ENCODE measurements around the gene PIK3R2. TPM values are rescaled to one million over a fixed set of nuclear protein-coding genes. Genes with fewer than 3 reads are reported as not detected.

The PIK3R2 gene
- total RNA-seq, 1 donor from 2014 or later, result 43.1 TPM

DNA sequence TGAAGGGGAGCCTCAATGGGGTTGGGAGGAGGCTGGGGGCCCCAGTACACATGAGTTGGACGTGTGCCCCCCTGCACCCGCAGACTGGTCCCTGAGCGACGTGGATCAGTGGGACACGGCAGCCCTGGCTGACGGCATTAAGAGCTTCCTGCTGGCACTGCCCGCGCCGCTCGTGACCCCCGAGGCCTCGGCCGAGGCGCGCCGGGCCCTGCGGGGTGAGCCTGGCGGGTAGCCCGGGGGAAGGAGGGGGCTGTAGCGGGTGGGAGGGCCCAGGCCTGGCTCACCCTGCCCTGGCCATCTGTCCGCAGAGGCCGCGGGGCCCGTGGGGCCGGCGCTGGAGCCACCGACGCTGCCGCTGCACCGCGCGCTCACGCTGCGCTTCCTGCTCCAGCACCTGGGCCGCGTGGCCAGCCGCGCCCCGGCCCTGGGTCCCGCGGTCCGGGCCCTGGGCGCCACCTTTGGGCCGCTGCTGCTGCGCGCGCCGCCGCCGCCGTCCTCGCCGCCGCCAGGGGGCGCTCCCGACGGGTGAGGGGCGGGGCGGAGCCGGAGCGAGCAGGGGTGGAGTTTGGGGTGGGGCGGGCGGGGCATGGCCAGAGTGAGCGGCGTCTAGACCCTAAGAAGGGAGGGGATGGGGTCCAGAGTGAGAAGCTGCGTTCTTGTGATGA, 8.1 kb downstream of the PIK3R2 start:
- peak overlapping the region; percentile 85 for H3K27ac ChIP-seq
- peak overlapping the region; percentile 50 to 67 for H3K4me3 ChIP-seq
- TF ChIP-seq, protein P1, sequence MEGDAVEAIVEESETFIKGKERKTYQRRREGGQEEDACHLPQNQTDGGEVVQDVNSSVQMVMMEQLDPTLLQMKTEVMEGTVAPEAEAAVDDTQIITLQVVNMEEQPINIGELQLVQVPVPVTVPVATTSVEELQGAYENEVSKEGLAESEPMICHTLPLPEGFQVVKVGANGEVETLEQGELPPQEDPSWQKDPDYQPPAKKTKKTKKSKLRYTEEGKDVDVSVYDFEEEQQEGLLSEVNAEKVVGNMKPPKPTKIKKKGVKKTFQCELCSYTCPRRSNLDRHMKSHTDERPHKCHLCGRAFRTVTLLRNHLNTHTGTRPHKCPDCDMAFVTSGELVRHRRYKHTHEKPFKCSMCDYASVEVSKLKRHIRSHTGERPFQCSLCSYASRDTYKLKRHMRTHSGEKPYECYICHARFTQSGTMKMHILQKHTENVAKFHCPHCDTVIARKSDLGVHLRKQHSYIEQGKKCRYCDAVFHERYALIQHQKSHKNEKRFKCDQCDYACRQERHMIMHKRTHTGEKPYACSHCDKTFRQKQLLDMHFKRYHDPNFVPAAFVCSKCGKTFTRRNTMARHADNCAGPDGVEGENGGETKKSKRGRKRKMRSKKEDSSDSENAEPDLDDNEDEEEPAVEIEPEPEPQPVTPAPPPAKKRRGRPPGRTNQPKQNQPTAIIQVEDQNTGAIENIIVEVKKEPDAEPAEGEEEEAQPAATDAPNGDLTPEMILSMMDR (IDR thresholded peaks at IDR 0.05), result peak; percentile 37 to 88 (median 46)
- intact Hi-C loops (cut with DNase I), result loop anchor here (2.0 to 5.0 kb wide), 2 partner anchors 91 to 154 kb away; no protein-coding TSS in a partner anchor
- H3K9me3 ChIP-seq, result no peaks in the 10 kb centered on the region
- H3K27me3 ChIP-seq, result no peaks in the 10 kb centered on the region
- H3K36me3 ChIP-seq, result peaks cover 25 to 31% of the 10 kb centered on the region in 2 donors
- peak in 1 of 2 donors; percentile 76 for DNase-seq (ENCODE audit: low spot score in 2 of 2)
- peaks cover 13 to 29% of the 10 kb centered on the region in 2 donors for H3K4me1 ChIP-seq

DNA sequence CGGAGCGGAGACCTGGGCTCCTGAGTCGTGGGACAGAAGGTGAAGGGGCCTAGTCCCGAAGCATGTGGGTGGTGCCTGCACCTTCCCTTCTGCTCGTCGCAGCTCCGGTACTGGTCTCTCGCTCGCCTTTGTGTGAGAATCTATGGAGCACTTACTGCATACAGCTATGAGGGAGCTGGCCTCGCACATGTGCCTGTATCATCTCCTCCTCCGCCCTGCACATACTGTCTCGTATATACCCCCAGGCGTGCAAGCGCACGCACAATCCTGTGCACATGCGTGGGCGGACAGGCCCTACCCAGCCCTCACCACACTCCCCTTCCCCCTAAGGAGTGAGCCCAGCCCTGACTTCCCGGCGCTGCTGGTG, 8.7 kb downstream of the PIK3R2 start:
- TF ChIP-seq, protein P1 (IDR thresholded peaks at IDR 0.05), result no peak
- Histone ChIP-seq H3K27me3 (no peaks in the 10 kb centered on the region), H3K27ac (peak overlapping the region in 1 of 2 donors; percentile 85), H3K9me3 (no peaks in the 10 kb centered on the region), H3K4me1 (peaks cover 13 to 27% of the 10 kb centered on the region in 2 donors), H3K4me3 (peak overlapping the region; percentile 50 to 67), H3K36me3 (peaks cover 31 to 36% of the 10 kb centered on the region in 2 donors)
- intact Hi-C loops (cut with DNase I), result loop anchor here (2.0 to 5.0 kb wide), 2 partner anchors 91 to 155 kb away; no protein-coding TSS in a partner anchor
- DNase-seq (ENCODE audit: low spot score in 2 of 2), result no peak

DNA sequence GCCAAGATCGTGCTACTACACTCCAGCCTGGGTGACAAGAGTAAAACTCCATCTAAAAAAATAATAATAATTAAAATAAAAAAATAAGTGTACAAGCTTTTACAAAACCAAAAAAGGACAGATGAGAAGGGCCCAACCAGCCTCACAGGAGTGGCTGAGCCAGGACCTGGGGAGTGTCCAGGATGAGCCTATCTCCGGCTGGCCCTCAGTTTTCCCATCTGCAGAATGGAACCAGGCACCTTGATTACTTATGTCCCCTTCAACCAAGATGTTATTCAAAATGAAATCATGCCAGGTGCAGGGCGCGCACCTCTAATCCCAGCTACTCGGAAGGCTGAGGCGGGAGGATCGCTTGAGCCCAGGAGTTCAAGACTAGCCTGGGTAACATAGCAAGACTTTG, 11.1 kb downstream of the PIK3R2 start:
- no peaks in the 10 kb centered on the region for H3K27me3 ChIP-seq
- intact Hi-C loops (cut with DNase I), result loop anchor here (5.0 kb wide), 1 partner anchor 88 kb away; no protein-coding TSS in a partner anchor
- peaks cover 4 to 15% of the 10 kb centered on the region in 2 donors for H3K4me1 ChIP-seq

DNA sequence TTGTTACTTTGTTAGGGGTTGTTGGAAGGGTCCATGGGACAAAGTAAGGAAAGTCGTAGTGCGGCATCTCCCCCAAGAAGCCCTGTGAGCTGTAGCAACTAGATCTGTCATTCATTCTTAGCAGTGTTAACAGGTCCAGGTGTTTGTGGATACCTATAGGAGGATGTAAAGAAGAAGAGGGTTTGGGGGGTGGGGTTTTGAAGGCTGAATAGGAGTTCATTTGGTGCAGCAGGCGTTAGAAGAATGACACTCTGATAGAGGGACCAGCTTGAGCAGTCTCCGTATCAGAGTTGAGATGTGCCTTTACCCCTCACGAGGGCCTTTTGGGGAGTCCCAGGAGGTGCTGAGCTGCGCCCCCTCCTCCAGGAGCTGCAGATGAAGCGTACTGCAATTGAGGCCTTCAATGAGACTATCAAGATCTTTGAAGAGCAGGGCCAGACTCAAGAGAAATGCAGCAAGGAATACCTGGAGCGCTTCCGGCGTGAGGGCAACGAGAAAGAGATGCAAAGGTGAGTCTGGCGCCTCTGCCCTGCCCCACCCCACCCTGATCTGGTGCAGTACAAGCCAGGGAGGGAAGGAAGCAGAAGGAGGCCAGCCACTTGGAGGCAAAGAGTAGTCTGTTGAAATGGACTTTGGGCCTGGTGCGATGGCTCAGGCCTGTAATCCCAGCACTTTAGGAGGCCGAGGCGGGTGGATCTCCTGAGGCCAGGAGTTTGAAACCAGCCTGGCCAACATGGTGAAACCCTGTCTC, 13.0 kb downstream of the PIK3R2 start:
- peaks cover 52 to 53% of the 10 kb centered on the region in 2 donors for H3K36me3 ChIP-seq
- no peak overlapping the region for H3K27ac ChIP-seq
- DNase-seq (ENCODE audit: low spot score in 2 of 2), result no peak
- H3K4me1 ChIP-seq, result peaks cover 2 to 8% of the 10 kb centered on the region in 2 donors
- TF ChIP-seq, protein P1 (IDR thresholded peaks at IDR 0.05), result no peak
- intact Hi-C loops (cut with DNase I), result no loop called here
- H3K4me3 ChIP-seq, result no peak overlapping the region
- no peaks in the 10 kb centered on the region for H3K27me3 ChIP-seq
- H3K9me3 ChIP-seq, result no peaks in the 10 kb centered on the region

More for the DNA sequence above, 11.1 kb downstream of the PIK3R2 start:
- no peak for DNase-seq (ENCODE audit: low spot score in 2 of 2)
- Histone ChIP-seq H3K9me3 (no peaks in the 10 kb centered on the region), H3K4me3 (no peak overlapping the region), H3K36me3 (peaks cover 52 to 53% of the 10 kb centered on the region in 2 donors), H3K27ac (no peak overlapping the region)
- TF ChIP-seq, protein P1 (IDR thresholded peaks at IDR 0.05), result no peak

DNA sequence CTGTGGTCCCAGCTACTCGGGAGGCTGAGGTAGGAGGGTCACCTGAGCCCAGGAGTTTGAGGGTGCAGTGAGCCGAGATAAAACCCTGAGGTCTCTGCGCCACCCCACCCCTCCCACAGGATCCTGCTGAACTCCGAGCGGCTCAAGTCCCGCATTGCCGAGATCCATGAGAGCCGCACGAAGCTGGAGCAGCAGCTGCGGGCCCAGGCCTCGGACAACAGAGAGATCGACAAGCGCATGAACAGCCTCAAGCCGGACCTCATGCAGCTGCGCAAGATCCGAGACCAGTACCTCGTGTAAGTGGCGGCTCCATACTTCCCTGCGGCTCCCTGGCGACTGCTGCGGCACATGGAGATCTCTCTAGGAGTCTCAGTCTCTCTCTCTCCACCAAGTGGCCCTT, 14.0 kb downstream of the PIK3R2 start:
- no peaks in the 10 kb centered on the region for H3K27me3 ChIP-seq
- no peak overlapping the region for H3K27ac ChIP-seq
- TF ChIP-seq, protein P1 (IDR thresholded peaks at IDR 0.05), result no peak
- intact Hi-C loops (cut with DNase I), result no loop called here
- peaks cover 52 to 53% of the 10 kb centered on the region in 2 donors for H3K36me3 ChIP-seq
- H3K4me1 ChIP-seq, result peaks cover 0 to under 1% of the 10 kb centered on the region in 2 donors
- H3K4me3 ChIP-seq, result no peak overlapping the region
- no peak for DNase-seq (ENCODE audit: low spot score in 2 of 2)
- no peaks in the 10 kb centered on the region for H3K9me3 ChIP-seq

Data from ascending aorta (tissue), 2 donors.